Liver (tissue), 9 donors: ENCODE results near the gene TPRA1. TPM values are rescaled to one million over a fixed set of nuclear protein-coding genes. Genes with fewer than 3 reads are reported as not detected.

ENCODE experiments used
- DNase-seq: peaks from one replicate; pipeline ENCODE4 v3.0.0-alpha.2; 2017; ENCODE audit warnings: low spot score
- H3K27ac ChIP-seq, 2 donors: one replicate each; pipeline ENCODE4 v1.7.0; 2013; ENCODE audit warnings: inconsistent platforms in 2 of 2, low read length in 2 of 2, control low read depth in 1 of 2, low read depth in 1 of 2, mild to moderate bottlenecking in 1 of 2
- H3K27me3 ChIP-seq, 4 donors: one replicate each; pipeline versions ENCODE4 v1.6.1 to v1.7.0; 2013; ENCODE audit warnings: low read length in 3 of 4, inconsistent platforms in 1 of 4, mild to moderate bottlenecking in 1 of 4, moderate library complexity in 1 of 4; ENCODE audit not compliant: control insufficient read depth in 4 of 4, insufficient read depth in 4 of 4
- H3K36me3 ChIP-seq, 4 donors: one replicate each; pipeline versions ENCODE4 v1.6.1 to v1.7.0; 2013; ENCODE audit warnings: low read length in 3 of 4, mild to moderate bottlenecking in 3 of 4, low read depth in 1 of 4, moderate library complexity in 1 of 4; ENCODE audit not compliant: control insufficient read depth in 4 of 4, insufficient read depth in 3 of 4
- H3K4me1 ChIP-seq, 4 donors: one replicate each; pipeline versions ENCODE4 v1.6.1 to v1.7.0; 2013; ENCODE audit warnings: low read length in 3 of 4, mild to moderate bottlenecking in 3 of 4, moderate library complexity in 1 of 4; ENCODE audit not compliant: control insufficient read depth in 4 of 4, insufficient read depth in 4 of 4
- H3K4me3 ChIP-seq, 3 donors: one replicate each; pipeline versions ENCODE4 v1.6.1 to v1.7.0; 2013; ENCODE audit warnings: low read length in 3 of 3, control low read depth in 1 of 3, low read depth in 1 of 3, mild to moderate bottlenecking in 1 of 3
- H3K9ac ChIP-seq, 2 donors: one replicate each; pipeline ENCODE4 v1.7.0; 2013; ENCODE audit warnings: low read length in 2 of 2, mild to moderate bottlenecking in 2 of 2, moderate library complexity in 2 of 2, control low read depth in 1 of 2, low read depth in 1 of 2
- H3K9me3 ChIP-seq, 4 donors: one replicate each; pipeline versions ENCODE4 v1.6.1 to v1.7.0; 2013; ENCODE audit warnings: low read length in 3 of 4; ENCODE audit not compliant: control insufficient read depth in 4 of 4
- EGR1 ChIP-seq, 2 donors: IDR thresholded peaks; 2 replicates each; pipeline ENCODE4 v1.6.1; 2016 to 2018; ENCODE audit warnings: antibody characterized with exemption in 2 of 2, low read depth in 2 of 2
- FOXA1 ChIP-seq: IDR thresholded peaks from 2 replicates; pipeline ENCODE4 v1.6.1; 2016; ENCODE audit warnings: antibody characterized with exemption
- GABPA ChIP-seq, 2 donors: IDR thresholded peaks in 1 of 2; conservative IDR thresholded peaks in 1 of 2; 2 replicates each; pipeline ENCODE4 v1.6.1; 2016; ENCODE audit warnings: antibody characterized with exemption in 2 of 2, mild to moderate bottlenecking in 1 of 2, moderate library complexity in 1 of 2
- HNF4A ChIP-seq, 2 donors: conservative IDR thresholded peaks; 2 replicates each; pipeline ENCODE4 v1.6.1; 2016; ENCODE audit warnings: antibody characterized with exemption in 2 of 2, mild to moderate bottlenecking in 2 of 2
- HNF4G ChIP-seq: IDR thresholded peaks from 2 replicates; pipeline ENCODE4 v1.6.1; 2016; ENCODE audit warnings: antibody characterized with exemption
- JUND ChIP-seq, 2 donors: IDR thresholded peaks; 2 replicates each; pipeline ENCODE4 v1.6.1; 2016; ENCODE audit warnings: antibody characterized with exemption in 2 of 2
- NR2F2 ChIP-seq: IDR thresholded peaks from 2 replicates; pipeline ENCODE4 v1.6.1; 2016; ENCODE audit warnings: antibody characterized with exemption
- RAD21 ChIP-seq, 2 donors: IDR thresholded peaks; 2 replicates each; pipeline ENCODE4 v1.6.1; 2016; ENCODE audit warnings: antibody characterized with exemption in 2 of 2, mild to moderate bottlenecking in 2 of 2
- REST ChIP-seq: IDR thresholded peaks from 2 replicates; pipeline ENCODE4 v1.6.1; 2016; ENCODE audit warnings: antibody characterized with exemption, mild to moderate bottlenecking
- RXRA ChIP-seq, 2 donors: IDR thresholded peaks; 2 replicates each; pipeline ENCODE4 v1.6.1; 2017 to 2018; ENCODE audit warnings: antibody characterized with exemption in 2 of 2, mild to moderate bottlenecking in 1 of 2
- SP1 ChIP-seq: IDR thresholded peaks from 2 replicates; pipeline ENCODE4 v1.6.1; 2018; ENCODE audit warnings: antibody characterized with exemption, mild to moderate bottlenecking
- TAF1 ChIP-seq: conservative IDR thresholded peaks from 2 replicates; pipeline ENCODE4 v1.6.1; 2016; ENCODE audit warnings: antibody characterized with exemption, mild to moderate bottlenecking
- YY1 ChIP-seq: IDR thresholded peaks from 2 replicates; pipeline ENCODE4 v1.6.1; 2016; ENCODE audit warnings: antibody characterized with exemption, mild to moderate bottlenecking
- WGBS: extraction: QIAGEN DNeasy Blood & Tissue Kit; methylation state at CpG from one replicate; pipeline ENCODE4 v1.1.7; 2013; 5-methylcytosine and 5-hydroxymethylcytosine counted together
- polyA plus RNA-seq, 2 donors: library from polyadenylated mRNA; stranded (reverse) in 1 of 2; unstranded in 1 of 2; fragments of 200-250 nt in 1 of 2; fragments of >200 nt in 1 of 2; fragmentation: Nextera tagmentation in 1 of 2; extraction: Ambion mirVana in 1 of 2; gene quantifications; one replicate each; pipeline versions ENCODE4 v1.2.1 to v1.2.3, GENCODE V29; 2013 to 2015
- total RNA-seq, 2 donors: library from RNA; depleted of rRNA; stranded (reverse); fragments of >200 nt; gene quantifications; one replicate each; pipeline ENCODE4 v1.2.3, GENCODE V29; 2014
- TF ChIP-seq, protein P1 (sequence below): fragments of 150-350 bp; IDR thresholded peaks from 2 replicates; pipeline ENCODE4 v1.5.1; 2017; ENCODE audit warnings: improper control_type of control experiment, low read depth, low read length; ENCODE audit not compliant: missing input control
- TF ChIP-seq, protein P2 (sequence below): IDR thresholded peaks from 2 replicates; pipeline ENCODE4 v1.6.1; 2016; ENCODE audit warnings: antibody characterized with exemption
- TF ChIP-seq, protein P3 (sequence below): IDR thresholded peaks from 2 replicates; pipeline ENCODE4 v1.6.1; 2016; ENCODE audit warnings: antibody characterized with exemption
- donor health status: healthy.
- donor health status: healthy.
- donor health status: healthy.
- donor health status: healthy.
- donor health status: healthy.

The TPRA1 gene
- total and polyA plus RNA-seq, 4 donors: 17.3 to 27.1 (median 21.3) TPM

- TF ChIP-seq HNF4A (conservative IDR thresholded peaks at IDR 0.05) (peak in 1 of 2 donors; percentile 60), RAD21 (IDR thresholded peaks at IDR 0.05) (peak; percentile 60 to 73), HNF4G (no peak), EGR1 (IDR thresholded peaks at IDR 0.05; ENCODE audit: low read depth in 2 of 2) (no peak)
- TF ChIP-seq, protein P1, sequence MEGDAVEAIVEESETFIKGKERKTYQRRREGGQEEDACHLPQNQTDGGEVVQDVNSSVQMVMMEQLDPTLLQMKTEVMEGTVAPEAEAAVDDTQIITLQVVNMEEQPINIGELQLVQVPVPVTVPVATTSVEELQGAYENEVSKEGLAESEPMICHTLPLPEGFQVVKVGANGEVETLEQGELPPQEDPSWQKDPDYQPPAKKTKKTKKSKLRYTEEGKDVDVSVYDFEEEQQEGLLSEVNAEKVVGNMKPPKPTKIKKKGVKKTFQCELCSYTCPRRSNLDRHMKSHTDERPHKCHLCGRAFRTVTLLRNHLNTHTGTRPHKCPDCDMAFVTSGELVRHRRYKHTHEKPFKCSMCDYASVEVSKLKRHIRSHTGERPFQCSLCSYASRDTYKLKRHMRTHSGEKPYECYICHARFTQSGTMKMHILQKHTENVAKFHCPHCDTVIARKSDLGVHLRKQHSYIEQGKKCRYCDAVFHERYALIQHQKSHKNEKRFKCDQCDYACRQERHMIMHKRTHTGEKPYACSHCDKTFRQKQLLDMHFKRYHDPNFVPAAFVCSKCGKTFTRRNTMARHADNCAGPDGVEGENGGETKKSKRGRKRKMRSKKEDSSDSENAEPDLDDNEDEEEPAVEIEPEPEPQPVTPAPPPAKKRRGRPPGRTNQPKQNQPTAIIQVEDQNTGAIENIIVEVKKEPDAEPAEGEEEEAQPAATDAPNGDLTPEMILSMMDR: peak; percentile 48
- H3K36me3 ChIP-seq: no peaks in the 10 kb centered on the region
- H3K9ac ChIP-seq: no peak overlapping the region
- H3K9me3 ChIP-seq: no peaks in the 10 kb centered on the region
- H3K27ac ChIP-seq: no peak overlapping the region
- H3K4me3 ChIP-seq: peak overlapping the region; percentile 37 to 64 (median 58)
- 7% methylated on average over 42 of the region's 42 CpGs for WGBS
- no peaks in the 10 kb centered on the region for H3K27me3 ChIP-seq
- H3K4me1 ChIP-seq: peaks cover 19 to 50% (median 46%) of the 10 kb centered on the region in 4 donors
- DNase-seq: peak; percentile 67
Measured at GRCh38 chr3:127547761-127548605, 42.5 kb downstream of the TPRA1 start.

DNA sequence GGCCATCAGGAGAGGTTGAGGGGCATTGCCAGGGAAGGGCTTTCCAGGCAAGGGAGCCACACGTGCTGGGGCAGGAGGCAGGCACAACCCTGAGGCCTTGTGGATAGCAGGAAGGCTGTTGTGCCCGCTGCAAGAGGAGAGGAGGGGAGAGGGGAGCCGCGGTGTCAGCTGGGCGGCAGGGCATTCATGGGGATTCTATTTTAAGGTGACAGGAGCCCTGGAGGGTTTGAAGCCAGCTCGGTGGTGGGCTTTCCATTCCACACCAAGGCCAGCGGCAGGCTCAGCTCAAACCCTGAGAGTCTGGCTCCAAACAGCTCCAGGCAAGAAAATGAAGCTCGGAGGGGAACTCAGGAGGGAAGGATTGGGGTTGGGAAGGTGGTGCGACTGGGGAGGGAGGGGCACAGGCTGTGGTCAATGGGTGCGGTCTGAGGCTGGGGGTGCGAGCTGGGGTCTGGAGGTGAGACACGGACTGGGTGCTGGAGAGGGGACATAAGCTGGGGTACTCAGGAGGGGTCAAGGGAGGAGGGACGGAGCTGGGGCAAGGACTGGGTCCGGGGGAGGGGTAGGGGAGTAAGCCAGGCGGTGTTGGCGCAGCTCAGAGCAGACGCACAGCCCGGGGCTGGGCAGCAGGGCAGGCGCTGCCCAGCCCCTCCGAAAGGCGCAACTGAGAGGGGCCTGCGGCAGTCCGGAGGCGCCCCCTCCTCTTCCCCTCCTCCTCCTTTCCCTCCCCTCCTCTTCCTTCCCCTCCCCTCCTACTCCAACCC lies 43.4 kb downstream of the TPRA1 start:
- DNase-seq: no peak
- Histone ChIP-seq H3K4me1 (peaks cover 20 to 58% (median 53%) of the 10 kb centered on the region in 4 donors), H3K9ac (no peak overlapping the region), H3K9me3 (no peaks in the 10 kb centered on the region), H3K36me3 (no peaks in the 10 kb centered on the region), H3K4me3 (peak overlapping the region in 1 of 3 donors; percentile 58), H3K27ac (peak overlapping the region; percentile 51 to 52), H3K27me3 (no peaks in the 10 kb centered on the region)
- TF ChIP-seq, protein P2, sequence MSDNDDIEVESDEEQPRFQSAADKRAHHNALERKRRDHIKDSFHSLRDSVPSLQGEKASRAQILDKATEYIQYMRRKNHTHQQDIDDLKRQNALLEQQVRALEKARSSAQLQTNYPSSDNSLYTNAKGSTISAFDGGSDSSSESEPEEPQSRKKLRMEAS: no peak
- TF ChIP-seq, protein P3, sequence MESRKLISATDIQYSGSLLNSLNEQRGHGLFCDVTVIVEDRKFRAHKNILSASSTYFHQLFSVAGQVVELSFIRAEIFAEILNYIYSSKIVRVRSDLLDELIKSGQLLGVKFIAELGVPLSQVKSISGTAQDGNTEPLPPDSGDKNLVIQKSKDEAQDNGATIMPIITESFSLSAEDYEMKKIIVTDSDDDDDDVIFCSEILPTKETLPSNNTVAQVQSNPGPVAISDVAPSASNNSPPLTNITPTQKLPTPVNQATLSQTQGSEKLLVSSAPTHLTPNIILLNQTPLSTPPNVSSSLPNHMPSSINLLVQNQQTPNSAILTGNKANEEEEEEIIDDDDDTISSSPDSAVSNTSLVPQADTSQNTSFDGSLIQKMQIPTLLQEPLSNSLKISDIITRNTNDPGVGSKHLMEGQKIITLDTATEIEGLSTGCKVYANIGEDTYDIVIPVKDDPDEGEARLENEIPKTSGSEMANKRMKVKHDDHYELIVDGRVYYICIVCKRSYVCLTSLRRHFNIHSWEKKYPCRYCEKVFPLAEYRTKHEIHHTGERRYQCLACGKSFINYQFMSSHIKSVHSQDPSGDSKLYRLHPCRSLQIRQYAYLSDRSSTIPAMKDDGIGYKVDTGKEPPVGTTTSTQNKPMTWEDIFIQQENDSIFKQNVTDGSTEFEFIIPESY: no peak
- no peak for TF ChIP-seq HNF4A (conservative IDR thresholded peaks at IDR 0.05)
- no peak for TF ChIP-seq FOXA1
- TF ChIP-seq SP1: no peak
- no peak for TF ChIP-seq EGR1 (IDR thresholded peaks at IDR 0.05; ENCODE audit: low read depth in 2 of 2)
- no peak for TF ChIP-seq GABPA (IDR thresholded peaks at IDR 0.05 in 1 of 2, conservative IDR thresholded peaks at IDR 0.05 in 1 of 2)
- no peak for TF ChIP-seq REST
- TF ChIP-seq YY1: no peak
- no peak for TF ChIP-seq HNF4G
- TF ChIP-seq RXRA (IDR thresholded peaks at IDR 0.05): no peak
- no peak for TF ChIP-seq TAF1
- no peak for TF ChIP-seq JUND (IDR thresholded peaks at IDR 0.05)
- no peak for TF ChIP-seq NR2F2
- TF ChIP-seq, protein P1: no peak
- 47% methylated on average over 24 of the region's 24 CpGs for WGBS
